Measurements from ENCODE around the gene MX2.

DNA sequence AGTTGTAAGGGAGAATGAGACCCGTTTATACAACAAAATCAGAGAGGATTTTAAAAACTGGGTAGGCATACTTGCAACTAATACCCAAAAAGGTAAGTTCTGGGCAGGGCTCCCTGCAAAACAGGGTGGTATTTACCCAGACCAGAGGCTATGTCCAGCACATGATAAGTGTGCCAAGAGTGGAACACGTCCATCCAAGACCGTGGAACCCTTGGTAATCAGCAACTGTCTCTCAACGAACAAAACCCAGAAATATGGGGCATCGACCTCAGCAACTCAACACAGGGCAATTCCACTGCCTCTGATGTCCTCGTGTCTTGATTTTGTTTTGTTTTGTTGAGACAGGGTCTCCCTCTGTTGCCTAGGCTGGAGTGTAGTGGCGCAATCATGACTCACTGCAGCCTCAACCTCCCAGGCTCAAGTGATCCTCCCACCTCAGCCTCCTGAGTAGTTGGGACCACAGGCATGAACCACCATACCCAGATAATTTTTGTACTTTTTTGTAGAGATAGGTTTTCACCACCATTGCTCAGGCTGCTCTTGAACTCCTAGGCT is 37.5 kb downstream of the MX2 start:
- TF ChIP-seq, protein P1, sequence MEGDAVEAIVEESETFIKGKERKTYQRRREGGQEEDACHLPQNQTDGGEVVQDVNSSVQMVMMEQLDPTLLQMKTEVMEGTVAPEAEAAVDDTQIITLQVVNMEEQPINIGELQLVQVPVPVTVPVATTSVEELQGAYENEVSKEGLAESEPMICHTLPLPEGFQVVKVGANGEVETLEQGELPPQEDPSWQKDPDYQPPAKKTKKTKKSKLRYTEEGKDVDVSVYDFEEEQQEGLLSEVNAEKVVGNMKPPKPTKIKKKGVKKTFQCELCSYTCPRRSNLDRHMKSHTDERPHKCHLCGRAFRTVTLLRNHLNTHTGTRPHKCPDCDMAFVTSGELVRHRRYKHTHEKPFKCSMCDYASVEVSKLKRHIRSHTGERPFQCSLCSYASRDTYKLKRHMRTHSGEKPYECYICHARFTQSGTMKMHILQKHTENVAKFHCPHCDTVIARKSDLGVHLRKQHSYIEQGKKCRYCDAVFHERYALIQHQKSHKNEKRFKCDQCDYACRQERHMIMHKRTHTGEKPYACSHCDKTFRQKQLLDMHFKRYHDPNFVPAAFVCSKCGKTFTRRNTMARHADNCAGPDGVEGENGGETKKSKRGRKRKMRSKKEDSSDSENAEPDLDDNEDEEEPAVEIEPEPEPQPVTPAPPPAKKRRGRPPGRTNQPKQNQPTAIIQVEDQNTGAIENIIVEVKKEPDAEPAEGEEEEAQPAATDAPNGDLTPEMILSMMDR (IDR thresholded peaks at IDR 0.05; ENCODE audit: low read depth, low read length, poor library complexity, severe bottlenecking): no peak
- no peak for TF ChIP-seq EZH2phosphoT487 (IDR thresholded peaks at IDR 0.05; ENCODE audit: borderline replicate concordance, low read length)

Data from DOHH2 (cell line).